Measurements from ENCODE around the gene GCNA.
"Not testable (repeated sequence)": the region's sequence is repeated elsewhere in the genome, so short reads cannot be mapped to it uniquely, and the experiment has no call there.

DNA sequence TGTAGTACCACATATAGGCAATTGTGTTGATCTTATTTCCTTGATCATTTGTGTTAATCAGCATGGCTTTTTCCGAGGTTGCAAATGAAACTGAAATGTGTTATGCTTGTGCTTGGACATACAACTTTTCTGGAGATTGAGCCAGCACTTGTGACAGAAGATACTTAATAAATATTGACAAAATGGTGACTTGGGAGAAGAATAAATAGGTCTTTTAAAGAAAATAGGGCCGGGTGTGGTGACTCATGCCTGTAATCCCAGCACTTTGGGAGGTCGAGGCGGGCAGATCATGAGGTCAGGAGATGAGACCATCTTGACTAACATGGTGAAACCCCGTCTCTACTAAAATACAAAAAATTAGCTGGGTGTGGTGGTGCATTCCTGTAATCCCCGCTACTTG is 18.5 kb upstream of the GCNA start:
- TF ChIP-seq, protein P1, sequence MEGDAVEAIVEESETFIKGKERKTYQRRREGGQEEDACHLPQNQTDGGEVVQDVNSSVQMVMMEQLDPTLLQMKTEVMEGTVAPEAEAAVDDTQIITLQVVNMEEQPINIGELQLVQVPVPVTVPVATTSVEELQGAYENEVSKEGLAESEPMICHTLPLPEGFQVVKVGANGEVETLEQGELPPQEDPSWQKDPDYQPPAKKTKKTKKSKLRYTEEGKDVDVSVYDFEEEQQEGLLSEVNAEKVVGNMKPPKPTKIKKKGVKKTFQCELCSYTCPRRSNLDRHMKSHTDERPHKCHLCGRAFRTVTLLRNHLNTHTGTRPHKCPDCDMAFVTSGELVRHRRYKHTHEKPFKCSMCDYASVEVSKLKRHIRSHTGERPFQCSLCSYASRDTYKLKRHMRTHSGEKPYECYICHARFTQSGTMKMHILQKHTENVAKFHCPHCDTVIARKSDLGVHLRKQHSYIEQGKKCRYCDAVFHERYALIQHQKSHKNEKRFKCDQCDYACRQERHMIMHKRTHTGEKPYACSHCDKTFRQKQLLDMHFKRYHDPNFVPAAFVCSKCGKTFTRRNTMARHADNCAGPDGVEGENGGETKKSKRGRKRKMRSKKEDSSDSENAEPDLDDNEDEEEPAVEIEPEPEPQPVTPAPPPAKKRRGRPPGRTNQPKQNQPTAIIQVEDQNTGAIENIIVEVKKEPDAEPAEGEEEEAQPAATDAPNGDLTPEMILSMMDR (optimal IDR thresholded peaks at IDR 0.05 in 1 of 3, IDR thresholded peaks at IDR 0.05 in 1 of 3, conservative IDR thresholded peaks at IDR 0.05 in 1 of 3; ENCODE audit: extremely low read depth in 1 of 3, insufficient read depth in 2 of 3, low read length in 3 of 3) = not testable (repeated sequence)
- TF ChIP-seq EZH2 (IDR thresholded peaks at IDR 0.05; ENCODE audit: low read length) = not testable (repeated sequence)

All from keratinocyte (primary cell).